GM19438 (cell line): ENCODE measurements around the gene MAN2A2.

Source experiments
- ATAC-seq: cut with Tn5 transposase; IDR thresholded peaks from one replicate; pipeline ENCODE4 v1.9.1; 2021; ENCODE audit warnings: low read depth; ENCODE audit not compliant: unreplicated experiment

MAN2A2 gene

DNA sequence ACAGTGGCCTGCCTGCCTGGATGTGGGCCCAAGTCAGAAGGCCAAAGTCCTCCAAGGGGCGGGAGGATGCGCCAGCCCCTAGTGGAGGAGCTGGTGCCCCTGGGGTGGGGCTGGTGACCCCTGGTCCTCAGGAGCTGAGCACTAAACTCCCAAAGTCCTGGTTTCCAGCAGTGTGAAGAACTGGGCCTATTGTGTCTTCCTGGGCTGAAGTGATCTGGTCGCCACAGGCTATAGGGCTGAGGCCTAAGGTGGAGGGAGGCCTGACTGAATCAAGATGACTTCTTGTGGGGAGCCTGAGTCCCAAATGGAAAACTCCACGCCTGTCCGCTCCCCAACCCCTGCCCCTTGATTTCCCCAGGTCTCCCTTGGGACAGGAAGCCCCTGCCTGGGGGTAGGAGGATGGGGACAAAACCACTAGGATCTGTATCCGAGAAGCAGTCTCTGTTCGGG is 19.6 kb upstream of the MAN2A2 start:
- ATAC-seq = no peak

DNA sequence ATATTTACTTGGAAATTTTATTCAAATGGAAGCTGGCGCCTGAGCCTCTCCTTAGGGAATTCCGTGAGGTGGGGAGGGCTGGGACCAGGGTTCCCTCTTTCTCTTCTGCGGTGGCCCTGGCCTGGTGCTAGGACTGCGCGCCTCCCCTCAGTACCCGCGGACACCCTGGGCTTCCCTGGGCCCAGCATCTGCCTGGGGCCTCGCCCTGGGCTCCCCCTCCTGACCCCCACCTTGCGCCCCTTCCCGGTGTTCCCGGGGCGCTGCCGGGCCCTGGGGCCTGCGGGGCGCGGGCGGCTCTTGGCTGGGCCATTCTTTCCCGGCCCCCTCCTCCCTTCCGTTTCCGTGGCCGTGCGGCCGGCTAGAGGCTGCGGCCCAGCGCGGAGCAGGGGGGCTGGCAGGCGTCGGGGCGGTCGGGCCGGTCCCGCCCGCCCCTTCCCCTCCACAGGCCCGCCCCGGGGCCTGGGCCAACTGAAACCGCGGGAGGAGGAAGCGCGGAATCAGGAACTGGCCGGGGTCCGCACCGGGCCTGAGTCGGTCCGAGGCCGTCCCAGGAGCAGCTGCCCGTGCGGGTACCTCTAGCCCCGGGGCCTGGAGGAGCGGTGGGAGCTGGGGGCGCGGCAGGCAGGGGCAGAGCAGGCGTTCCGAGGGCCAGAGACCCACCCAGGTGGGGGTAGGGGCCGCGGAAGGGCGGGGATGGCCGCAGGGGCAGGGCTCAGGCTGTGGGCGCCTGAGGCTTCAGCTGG is 19.0 kb upstream of the MAN2A2 start, which contains the start of gene FES:
Gene FES, plus strand, starts transcription at position 529 of the 743 bp plus-strand sequence. CDS start 542 bp downstream, outside the sequence.
- no peak for ATAC-seq

DNA sequence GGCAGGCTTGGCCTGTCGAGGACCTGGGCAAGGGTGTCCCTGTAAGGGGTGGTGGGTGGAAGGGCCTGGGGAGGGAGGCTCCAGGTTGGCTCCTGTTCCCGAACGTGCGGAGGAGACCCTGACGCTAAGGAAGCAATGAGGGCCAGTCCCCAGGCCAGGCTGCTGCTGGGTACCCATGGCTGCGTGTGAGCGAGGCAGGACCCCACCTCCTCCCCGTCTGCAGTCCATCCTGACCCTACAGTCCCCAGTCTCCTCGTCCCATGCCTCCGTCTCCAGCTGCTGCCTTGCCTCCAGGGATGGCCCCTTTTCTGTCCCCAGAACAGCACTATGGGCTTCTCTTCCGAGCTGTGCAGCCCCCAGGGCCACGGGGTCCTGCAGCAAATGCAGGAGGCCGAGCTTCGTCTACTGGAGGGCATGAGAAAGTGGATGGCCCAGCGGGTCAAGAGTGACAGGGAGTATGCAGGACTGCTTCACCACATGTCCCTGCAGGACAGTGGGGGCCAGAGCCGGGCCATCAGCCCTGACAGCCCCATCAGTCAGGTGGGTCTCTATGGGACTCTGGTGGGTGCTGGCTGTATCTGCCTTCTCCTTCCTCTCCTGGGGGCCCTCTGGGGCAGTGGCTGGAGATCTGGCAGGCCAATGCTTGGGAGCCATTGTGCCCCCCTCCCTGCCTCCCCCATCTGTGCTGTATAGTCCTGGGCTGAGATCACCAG is 18.2 kb upstream of the MAN2A2 start:
- ATAC-seq = peak; percentile 21

DNA sequence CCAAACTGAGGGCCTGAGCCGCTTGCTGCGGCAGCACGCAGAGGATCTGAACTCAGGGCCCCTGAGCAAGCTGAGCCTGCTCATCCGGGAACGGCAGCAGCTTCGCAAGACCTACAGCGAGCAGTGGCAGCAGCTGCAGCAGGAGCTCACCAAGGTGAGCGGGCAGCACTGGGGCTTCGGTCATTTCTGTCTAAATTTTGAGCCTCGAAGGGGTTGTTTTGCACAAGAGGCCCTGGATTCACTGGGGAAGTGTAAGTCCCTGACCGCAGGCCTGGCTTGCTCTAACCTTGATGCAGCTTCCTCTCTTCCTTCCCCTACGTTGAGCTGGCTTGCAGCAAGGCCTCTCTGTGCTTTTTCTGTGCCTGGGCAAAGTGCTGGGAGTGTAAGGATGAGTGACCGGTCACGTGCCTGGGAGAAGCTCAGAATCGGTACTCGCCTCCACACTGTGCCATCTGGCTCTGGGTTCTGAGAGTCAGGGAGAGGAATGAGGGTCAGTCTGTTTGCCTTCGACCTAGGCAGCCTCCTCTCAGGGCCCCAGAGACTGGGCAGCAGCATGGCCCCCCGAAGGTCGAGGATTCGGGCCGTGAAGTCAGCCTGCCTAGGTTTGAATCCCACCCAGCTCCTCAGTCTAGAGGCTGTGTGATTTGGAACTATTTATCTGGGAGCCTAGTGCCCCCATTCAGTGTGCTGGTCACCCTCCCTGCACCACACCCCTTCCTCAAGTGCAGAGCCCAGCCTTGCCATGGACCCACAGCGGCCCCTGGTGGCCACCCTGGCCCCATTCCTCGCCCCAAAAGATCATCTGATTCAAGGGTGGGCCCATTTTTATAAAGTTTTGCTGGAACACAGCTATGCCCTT is 17.4 kb upstream of the MAN2A2 start:
- ATAC-seq = peak; percentile 47

DNA sequence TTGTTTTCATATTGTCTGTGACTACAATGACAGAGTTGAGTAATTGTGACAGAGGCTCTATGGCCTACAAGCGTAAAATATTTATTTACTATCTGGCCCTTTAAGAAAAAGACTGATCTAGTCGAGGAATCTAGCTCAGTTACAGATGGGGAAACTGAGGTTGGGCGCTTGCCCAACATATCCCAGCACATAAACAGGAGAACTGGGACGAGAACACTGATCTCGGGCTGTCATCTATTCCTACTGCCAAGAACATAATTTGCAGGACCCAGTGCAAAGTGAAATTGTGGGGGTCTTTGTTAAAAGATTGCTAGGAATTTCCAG is 16.8 kb upstream of the MAN2A2 start:
- ATAC-seq = no peak

DNA sequence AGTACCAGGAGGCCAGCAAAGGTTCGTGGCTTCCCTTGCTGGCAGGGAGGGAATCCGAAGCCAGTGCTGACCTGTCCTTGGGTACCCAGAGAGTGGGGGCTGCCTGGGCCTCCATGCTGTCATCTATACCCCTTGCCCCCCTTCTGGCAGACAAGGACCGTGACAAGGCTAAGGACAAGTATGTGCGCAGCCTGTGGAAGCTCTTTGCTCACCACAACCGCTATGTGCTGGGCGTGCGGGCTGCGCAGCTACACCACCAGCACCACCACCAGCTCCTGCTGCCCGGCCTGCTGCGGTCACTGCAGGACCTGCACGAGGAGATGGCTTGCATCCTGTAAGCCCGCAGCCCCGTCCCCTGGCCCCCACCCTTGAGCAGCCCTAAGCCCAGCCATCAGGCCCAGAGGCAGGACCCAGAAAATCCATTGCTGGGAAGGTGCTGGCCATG is 16.0 kb upstream of the MAN2A2 start:
- ATAC-seq = no peak

DNA sequence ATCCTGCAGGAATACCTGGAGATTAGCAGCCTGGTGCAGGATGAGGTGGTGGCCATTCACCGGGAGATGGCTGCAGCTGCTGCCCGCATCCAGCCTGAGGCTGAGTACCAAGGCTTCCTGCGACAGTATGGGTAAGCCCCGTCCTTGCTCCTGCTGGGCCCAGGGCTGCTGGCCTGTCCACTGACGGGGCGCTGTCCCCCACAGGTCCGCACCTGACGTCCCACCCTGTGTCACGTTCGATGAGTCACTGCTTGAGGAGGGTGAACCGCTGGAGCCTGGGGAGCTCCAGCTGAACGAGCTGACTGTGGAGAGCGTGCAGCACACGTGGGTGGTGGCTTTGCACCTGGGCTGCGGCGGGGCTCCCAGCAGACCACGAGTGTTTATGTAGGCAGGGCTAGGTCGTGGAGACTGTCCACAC is 13.8 kb upstream of the MAN2A2 start:
- ATAC-seq = no peak

DNA sequence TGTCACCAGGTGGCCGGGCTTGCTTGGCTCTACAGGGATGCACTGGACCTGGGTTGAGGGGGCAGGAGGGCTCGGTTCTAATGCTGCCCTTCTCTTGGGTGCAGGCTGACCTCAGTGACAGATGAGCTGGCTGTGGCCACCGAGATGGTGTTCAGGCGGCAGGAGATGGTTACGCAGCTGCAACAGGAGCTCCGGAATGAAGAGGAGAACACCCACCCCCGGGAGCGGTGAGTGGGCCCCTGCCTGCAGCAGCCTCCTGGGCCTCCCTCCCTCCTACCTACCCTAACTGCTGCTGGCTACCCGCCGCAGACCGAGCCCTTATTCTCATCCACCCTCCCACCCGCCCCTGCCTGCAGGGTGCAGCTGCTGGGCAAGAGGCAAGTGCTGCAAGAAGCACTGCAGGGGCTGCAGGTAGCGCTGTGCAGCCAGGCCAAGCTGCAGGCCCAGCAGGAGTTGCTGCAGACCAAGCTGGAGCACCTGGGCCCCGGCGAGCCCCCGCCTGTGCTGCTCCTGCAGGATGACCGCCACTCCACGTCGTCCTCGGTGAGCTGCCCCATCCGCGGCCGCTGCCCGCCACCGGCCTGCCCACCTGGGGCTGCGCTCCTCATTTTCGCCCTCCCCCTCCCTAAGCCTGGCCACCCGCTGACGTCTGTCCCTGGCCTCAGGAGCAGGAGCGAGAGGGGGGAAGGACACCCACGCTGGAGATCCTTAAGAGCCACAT is 13.2 kb upstream of the MAN2A2 start:
- no peak for ATAC-seq

DNA sequence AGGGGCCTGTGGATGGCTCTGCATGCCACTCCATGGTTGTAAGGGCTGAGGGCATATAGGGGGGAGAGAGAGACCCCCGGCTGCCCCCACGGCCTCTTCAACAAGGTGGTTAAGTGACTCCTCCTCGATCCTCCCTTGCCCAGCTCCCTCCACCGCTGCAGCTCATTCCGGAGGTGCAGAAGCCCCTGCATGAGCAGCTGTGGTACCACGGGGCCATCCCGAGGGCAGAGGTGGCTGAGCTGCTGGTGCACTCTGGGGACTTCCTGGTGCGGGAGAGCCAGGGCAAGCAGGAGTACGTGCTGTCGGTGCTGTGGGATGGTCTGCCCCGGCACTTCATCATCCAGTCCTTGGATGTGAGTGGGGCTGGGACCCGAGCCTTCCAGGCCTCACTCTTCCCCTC is 12.3 kb upstream of the MAN2A2 start:
- no peak for ATAC-seq

DNA sequence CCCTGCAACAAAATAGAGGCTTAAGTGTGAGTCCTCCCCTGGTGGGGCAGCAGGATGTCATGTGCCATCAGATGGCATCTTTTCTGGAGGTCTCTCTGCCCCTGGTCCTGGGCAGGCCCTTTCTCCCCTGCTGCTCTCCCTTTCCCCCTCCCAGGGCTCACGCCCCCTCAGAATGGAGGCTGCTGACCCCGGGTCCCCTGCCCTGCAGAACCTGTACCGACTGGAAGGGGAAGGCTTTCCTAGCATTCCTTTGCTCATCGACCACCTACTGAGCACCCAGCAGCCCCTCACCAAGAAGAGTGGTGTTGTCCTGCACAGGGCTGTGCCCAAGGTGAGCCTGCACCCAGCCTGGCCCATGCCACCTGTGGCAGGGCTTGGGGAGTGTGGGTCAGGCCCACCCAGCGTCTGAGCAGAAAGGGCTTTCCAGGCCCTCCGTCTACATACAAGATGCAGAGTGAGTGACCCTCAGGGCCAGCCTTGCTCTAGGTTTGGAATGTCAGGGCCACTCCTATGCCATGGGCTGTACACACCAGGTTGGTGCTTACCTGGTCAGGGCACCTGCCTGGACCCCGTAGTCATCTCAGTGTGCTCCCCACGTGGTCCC is 11.7 kb upstream of the MAN2A2 start:
- no peak for ATAC-seq

DNA sequence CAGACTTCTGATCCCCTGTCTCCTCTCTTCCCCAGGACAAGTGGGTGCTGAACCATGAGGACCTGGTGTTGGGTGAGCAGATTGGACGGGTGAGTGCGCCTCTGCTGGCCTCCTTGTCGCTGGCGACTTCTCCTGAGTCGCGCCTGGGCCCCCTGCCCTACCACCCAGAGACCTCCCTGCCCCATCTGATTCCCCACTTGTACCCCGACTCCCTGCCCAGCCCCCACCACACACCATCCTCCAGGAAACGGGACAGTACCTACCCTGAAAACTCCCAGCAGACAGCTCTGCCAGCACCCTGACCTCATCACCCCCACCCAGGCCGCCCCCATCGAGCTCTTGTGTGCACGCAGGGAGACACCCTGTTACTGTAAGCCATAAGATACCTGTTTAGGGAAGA is 11.1 kb upstream of the MAN2A2 start:
- no peak for ATAC-seq

DNA sequence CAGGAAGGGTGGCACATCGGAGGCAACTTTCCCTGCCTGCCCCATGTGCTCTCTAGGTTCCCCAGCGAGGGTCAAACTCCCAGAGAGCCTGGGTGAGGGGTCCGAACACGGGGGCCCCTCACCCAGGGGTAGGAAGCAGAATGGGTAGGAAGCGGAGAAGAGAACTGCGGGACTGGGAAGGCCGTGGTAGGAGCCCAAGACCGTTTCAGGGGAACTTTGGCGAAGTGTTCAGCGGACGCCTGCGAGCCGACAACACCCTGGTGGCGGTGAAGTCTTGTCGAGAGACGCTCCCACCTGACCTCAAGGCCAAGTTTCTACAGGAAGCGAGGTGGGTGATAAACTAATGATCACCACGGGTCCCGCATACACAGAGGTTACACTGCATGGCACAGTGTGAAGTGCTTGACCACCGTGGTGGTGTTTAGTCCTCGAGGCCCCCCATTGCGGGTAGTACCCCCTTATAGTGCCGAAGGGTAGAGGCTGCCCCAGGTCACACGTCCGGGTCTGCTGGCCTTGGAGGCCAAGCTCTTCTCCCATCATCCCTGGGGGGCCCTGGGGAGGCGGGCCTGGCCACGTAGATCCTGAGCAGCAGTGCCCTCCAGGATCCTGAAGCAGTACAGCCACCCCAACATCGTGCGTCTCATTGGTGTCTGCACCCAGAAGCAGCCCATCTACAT is 10.5 kb upstream of the MAN2A2 start:
- no peak for ATAC-seq

DNA sequence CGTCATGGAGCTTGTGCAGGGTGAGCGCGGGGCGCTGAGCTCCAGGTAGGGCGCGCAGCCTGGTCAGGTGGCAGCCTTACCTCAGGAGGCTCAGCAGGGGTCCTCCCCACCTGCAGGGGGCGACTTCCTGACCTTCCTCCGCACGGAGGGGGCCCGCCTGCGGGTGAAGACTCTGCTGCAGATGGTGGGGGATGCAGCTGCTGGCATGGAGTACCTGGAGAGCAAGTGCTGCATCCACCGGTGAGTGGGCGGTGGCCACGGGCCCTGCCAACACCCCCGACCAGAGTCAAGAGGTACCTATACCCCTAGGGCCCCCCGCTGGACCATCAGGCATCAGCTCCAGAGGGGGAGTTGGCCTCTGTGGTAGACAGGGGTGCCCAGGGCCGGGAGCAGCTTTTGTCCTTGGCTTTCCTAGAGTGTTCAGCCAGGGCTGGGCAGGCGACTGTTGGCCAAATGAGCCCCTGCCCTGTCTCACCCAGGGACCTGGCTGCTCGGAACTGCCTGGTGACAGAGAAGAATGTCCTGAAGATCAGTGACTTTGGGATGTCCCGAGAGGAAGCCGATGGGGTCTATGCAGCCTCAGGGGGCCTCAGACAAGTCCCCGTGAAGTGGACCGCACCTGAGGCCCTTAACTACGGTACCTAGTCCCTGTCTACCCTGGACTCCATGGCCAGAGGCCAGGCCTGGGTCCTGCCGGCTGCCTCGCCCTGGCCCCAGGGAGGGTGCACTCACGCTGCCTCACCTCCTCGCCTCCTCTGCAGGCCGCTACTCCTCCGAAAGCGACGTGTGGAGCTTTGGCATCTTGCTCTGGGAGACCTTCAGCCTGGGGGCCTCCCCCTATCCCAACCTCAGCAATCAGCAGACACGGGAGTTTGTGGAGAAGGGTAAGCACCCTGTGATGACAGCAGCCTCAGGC is 9.7 kb upstream of the MAN2A2 start:
- no peak for ATAC-seq

DNA sequence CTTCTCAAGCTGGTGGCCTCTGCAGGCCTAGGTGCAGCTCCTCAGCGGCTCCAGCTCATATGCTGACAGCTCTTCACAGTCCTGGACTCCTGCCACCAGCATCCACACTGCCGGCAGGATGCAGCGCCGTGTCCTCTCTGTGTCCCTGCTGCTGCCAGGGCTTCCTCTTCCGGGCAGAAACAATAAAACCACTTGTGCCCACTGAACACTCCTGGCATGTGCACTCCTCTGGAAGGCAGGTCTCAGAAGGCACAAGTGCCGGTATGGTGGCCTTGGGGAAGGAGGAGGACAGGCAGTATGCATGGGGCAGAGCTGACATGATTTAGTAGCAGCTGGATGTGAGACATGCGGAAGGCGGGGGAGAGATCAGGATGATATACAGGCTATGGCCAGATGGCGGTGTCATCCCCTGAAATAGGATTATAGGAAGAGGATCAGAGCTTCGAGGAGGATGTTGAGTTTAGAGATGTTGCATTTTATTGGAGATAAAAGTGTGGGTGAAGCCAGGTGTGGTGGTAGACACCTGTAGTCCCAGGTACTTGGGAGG is 7.5 kb upstream of the MAN2A2 start:
- ATAC-seq = no peak

DNA sequence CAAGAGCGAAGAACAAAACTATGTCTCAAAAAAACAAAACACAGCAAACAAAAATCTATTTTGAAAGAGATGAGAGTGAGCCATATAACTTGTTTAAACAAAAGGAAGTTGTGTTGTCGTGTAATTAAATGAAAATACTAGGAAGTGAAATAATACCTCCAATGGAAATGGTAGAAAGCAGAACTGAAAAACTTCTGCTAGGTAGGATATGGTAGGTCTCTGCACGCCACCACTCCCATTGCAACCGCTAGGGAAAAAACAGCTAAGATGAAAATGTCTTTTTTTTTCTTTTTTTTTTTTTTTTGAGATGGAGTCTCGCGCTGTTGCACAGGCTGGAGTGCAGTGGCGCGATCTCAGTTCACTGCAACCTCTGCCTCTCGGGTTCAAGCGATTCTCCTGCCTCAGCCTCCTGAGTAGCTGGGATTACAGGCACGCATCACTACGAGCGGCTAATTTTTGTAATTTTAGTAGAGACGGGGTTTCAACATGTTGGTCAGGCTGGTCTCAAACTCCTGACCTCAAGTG is 5.9 kb upstream of the MAN2A2 start:
- ATAC-seq = peak; percentile 61

DNA sequence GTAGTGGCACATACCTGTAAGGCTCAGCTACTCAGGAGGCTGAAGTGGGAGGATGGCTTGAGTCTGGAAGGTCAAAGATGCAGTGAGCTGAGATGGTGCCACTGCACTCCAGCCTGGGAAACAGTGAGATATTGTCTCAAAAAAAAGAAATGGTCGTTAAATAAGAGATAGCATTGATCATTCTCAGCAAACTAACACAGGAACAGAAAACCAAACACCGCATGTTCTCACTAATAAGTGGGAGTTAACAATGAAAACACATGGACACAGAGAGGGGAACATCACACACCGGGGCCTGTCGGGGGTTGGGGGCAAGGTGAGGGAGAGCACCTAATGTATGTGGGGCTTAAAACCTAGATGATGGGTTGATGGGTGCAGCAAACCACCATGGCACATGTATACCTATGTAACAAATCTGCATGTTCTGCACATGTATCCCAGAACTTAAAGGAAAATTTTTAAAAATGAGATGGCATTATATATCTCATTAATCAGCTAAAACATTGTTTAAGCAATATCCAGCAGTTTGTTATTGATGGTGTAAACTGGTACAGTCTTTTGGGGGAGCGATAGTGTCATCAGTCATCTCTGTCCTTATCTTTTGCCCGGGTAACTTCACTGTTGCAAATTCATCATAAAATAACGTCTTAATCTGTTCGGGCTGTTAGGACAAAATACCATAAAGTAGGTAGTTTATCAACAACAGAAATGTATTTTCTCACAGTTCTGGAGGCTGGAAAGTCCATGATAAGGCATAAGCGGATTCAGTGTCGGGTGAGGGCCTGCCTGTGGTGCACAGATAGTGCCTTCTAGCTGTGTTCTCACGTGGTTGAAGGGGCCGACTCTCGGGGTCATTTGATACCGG is 1.7 kb upstream of the MAN2A2 start:
- no peak for ATAC-seq
